Measurements from ENCODE around the gene RCC2.
"Not testable (repeated sequence)": the region's sequence is repeated elsewhere in the genome, so short reads cannot be mapped to it uniquely, and the experiment has no call there.

RCC2 gene

GRCh38 chr1:17439250-17440073 is at the start of gene RCC2:
TSS of gene RCC2 (minus strand) at chr1:17439677. CDS start at chr1:17438514, 1,163 bp downstream.
- DNase-seq (ENCODE audit: low read depth in 2 of 2): peak; percentile 58

GRCh38 chr1:17486242-17486641 is 46.8 kb upstream of the RCC2 start:
- no peak for DNase-seq (ENCODE audit: low read depth in 2 of 2)

DNA sequence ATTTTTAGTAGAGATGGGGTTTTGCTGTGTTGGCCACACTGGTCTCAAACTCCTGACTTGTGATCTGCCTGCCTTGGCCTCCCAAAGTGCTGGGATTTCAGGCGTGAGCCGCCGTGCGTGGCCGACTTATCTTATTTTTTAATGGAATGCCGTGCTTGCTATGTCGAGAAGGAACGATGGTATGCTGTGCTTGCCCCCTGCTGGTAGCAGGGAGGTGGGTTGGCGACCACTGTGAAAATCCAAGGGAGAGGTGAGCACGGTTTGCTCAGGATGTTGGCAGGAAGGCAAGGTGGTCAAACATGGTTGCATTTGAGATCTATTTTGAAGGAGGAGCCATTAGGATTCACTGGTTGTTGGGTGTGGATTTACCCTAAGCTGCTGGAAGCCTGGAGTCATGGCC is 45.8 kb upstream of the RCC2 start:
- DNase-seq (ENCODE audit: low read depth in 2 of 2): no peak

DNA sequence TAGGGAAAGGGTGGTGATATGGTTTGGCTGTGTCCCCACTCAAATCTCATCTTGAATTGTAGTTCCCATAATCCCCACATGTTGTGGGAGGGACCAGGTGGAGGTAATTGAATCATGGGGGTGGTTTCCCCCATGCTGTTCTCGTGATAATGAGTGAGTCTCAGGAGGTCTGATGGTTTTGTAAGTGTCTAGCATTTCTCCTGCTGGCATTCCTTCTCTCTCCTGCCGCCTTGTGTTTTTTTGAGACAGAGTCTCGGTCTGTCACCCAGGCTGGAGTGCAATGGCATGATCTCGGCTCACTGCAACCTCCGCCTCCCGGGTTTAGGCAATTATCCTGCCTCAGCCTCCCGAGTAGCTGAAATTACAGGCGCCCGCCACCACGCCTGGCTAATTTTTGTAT is 42.5 kb upstream of the RCC2 start:
- not testable (repeated sequence) for DNase-seq (ENCODE audit: low read depth in 2 of 2)

DNA sequence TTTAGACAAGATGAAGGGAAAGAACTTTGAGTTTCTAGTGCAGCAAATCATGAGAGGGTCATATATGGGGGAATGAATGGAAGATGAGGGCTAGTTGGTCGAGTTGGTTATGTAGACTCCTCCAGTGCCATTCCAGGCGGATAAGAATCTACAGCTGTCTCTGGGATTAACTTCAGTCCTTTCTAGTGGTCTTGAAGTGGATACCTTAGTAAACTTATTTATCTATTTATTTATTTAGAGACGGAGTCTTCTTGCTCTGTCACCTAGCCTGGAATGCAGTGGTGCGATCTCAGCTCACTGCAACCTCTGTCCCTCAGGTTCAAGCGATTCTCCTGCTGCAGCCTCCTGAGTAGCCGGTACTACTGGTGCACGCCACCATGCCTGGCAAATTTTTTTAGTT is 41.4 kb upstream of the RCC2 start:
- DNase-seq (ENCODE audit: low read depth in 2 of 2): no peak

- DNase-seq (ENCODE audit: low read depth in 2 of 2): peak in 1 of 2 donors; percentile 11
Observed at GRCh38 chr1:17475752-17476151, 36.3 kb upstream of the RCC2 start.

- not testable (repeated sequence) for DNase-seq (ENCODE audit: low read depth in 2 of 2)
Observed at GRCh38 chr1:17474836-17475555, 35.5 kb upstream of the RCC2 start.

DNA sequence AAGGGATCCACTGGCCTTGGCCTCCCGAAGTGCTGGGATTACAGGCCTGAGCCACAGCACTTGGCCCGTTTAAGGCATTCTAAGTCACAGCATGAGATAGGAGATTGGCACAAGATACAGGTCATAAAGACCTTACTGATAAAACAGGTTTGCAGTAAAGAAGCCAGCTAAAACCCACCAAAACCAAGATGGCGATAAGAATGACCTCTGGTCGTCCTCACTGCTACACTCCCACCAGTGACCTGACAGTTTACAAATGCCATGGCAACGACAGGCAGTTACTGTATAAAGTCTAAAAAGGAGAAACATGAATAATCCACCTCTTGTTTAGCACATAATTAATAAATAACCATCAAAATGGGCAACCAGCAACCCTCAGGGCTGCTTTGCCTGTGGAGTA is 33.3 kb upstream of the RCC2 start:
- no peak for DNase-seq (ENCODE audit: low read depth in 2 of 2)

- DNase-seq (ENCODE audit: low read depth in 2 of 2): no peak
Observed at GRCh38 chr1:17471393-17471792, 31.9 kb upstream of the RCC2 start.

DNA sequence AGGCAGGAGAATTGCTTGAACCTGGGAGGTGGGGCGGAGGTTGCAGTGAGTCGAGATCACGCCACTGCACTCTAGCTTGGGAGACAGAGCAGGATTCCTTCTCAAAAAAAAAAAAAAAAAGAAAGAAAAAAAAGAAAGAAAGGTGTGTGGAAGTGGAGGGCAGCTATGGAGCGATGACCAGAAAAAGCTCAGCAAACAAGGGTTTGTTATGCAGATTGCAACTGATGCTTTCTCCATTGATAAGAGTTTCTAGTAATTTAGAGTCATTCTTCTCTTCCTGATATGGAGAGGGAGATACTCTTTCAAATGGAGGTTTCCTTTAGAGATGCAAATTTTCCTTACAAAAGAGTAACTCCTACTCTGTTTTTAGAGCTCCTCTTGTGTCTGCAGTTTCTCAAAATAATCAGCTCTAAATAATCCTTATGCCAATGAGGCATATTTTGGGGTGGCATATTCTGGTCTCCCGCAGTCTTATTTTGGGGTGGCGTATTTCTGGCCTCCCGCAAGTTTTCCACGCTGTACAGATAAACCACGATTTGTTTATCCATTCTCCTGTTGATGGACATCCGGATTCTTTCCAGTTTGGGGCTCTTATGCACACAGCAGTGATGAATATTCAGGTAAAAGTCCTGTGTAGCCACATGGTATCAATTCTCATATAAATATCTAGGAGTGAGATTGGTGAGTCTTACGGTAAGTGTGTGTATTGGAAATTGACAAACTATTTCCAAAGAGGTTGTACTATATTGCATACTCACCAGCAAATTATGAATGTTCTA is 30.7 kb upstream of the RCC2 start:
- no peak for DNase-seq (ENCODE audit: low read depth in 2 of 2)

DNA sequence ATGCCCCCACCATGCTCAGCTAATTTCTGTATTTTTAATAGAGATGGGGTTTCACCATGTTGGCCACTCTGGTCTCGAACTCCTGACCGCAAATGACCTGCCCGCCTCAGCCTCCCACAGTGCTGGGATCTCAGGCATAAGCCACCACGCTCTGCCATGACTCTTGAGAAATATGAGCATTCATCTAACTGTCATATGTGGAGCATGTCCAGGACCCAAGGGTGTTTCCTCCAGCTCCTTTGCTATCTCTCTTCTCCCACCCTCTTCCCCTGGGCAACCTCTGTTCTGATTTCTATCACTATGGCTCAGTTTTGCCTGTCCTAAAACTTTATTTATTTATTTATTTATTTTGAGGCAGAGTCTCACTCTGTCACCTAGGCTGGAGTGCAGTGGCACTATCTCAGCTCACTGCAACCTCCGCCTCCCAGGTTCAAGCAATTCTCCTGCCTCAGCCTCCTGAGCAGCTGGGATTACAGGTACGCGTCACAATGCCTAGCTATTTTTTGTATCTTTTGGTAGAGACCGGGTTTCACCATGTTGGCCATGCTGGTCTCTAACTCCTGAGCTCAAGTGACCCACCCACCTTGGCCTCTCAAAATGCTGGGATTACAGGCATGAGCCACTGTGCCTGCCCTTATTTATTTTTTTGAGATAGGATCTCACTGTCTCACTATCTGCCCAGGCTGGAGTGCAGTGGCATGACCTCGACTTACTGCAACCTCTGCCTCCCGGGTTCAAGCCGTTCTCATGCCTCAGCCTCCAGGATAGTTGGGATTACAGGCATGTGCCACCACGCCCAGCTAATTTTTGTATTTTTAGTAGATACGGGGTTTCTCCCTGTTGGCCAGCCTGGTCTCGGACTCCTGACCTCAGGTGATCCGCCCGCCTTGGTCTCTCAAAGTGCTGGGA is 29.1 kb upstream of the RCC2 start:
- not testable (repeated sequence) for DNase-seq (ENCODE audit: low read depth in 2 of 2)

DNA sequence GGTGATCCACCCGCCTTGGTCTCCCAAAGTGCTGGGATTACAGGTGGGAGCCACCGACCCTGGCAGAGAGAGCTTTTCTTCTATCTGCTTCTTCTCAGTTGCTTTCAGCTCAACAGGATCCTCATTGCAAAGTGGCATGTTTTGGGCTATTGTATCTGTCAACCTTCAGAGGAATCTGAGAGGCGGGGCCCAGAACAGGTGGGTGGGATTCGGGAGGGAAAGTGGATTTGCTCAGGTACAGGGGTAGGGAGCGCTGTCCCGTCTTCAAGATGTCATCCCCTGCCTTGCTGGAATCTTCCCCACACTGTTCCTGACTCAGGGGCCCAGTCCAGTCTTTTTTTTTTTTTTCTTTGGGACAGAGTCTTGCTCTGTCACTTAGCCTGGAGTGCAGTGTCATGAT is 26.9 kb upstream of the RCC2 start:
- DNase-seq (ENCODE audit: low read depth in 2 of 2): no peak

- no peak for DNase-seq (ENCODE audit: low read depth in 2 of 2)
Observed at GRCh38 chr1:17465228-17465627, 25.8 kb upstream of the RCC2 start.

GRCh38 chr1:17463991-17464390 is 24.5 kb upstream of the RCC2 start:
- DNase-seq (ENCODE audit: low read depth in 2 of 2): no peak

DNA sequence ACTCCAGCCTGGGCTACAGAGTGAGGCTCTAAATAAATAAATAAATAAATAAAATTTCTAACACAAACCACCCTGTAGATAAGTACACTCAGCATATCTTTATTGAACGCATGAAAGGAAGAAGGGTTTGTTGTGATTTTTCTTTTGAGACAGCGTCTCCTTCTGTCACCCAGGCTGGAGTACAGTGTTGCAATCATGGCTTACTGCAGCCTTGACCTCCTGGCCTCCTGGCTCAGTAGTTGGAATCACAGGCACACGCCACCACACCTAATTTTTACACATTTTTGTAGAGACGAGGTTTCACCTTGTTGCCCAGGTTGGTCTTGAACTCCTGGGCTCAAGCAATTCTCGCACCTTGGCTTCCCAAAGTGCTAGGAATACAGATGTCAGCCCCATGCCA is 23.2 kb upstream of the RCC2 start:
- DNase-seq (ENCODE audit: low read depth in 2 of 2): no peak

DNA sequence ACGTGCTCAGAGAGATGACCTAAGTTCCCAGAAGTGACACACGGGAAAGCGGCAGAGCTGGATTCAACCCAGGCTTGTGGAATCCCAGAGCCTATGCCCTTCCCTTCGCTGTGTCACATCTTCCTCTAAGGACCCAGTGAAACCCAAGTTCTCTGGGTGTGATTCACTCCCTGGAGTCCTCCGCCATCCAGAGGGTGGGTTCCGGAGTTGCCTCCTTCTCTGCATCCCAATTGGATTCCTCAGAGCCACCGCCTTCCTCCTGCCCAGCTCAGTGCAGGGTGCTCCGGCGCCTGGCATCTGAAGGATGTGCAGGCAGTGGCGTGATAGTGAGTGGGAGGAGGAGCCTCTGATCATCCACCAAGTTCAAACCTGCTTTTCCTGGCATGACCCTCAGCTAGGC is 20.7 kb upstream of the RCC2 start:
- no peak for DNase-seq (ENCODE audit: low read depth in 2 of 2)

DNA sequence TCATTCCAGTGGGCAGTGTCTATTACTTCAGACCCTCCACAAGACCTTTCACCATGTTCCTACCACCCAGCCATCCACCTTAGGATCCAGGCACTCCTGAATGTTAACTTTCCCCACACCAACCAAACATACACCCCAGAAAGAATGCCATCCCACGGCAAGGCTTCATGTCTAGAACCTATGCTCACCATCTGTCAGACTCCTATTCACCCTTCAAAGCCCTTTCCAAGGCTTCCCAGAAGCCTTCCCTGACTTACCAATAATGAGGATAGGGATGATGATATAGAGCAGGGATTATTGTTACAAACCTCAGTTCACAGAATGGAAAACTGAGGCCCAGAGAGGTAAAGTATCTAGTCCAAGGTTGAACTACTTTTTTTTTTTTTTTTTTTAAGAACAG is 19.3 kb upstream of the RCC2 start:
- DNase-seq (ENCODE audit: low read depth in 2 of 2): no peak

- DNase-seq (ENCODE audit: low read depth in 2 of 2): no peak
Observed at GRCh38 chr1:17452686-17453085, 13.2 kb upstream of the RCC2 start.

DNA sequence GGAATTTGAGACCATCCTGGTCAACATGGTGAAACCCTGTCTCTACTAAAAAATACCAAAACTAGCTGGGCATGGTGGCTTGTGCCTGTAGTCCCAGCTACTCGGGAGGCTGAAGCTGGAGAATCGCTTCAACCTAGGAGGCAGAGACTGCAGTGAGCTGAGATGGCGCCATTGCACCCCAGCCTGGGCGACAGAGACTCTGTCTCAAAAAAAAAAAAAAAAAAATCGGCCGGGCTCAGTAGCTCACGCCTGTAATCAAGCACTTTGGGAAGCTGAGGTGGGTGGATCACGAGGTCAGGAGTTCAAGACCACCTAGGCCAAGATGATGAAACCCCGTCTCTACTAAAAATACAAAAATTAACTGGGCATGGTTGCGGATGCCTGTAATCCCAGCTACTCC is 12.7 kb upstream of the RCC2 start:
- DNase-seq (ENCODE audit: low read depth in 2 of 2): not testable (repeated sequence)

DNA sequence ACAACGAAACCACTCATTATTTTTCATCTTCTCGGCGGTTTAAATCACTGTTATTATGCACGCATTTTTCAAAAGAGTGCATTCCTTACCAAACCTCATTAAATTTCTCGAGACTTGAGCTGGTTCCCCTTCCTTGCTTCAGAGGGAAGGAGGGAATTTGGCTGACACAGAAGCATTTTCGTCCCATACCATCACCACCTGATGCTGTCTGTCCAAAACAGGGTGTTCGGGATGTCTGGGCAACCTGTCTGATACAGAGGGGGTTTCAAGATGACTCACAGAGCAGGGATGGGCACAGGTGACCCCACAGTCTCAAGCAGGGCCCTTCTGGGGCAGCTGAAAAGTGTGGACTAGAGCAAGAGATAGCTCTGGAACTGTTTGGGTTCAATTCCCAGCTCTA is 12.3 kb upstream of the RCC2 start:
- no peak for DNase-seq (ENCODE audit: low read depth in 2 of 2)

DNA sequence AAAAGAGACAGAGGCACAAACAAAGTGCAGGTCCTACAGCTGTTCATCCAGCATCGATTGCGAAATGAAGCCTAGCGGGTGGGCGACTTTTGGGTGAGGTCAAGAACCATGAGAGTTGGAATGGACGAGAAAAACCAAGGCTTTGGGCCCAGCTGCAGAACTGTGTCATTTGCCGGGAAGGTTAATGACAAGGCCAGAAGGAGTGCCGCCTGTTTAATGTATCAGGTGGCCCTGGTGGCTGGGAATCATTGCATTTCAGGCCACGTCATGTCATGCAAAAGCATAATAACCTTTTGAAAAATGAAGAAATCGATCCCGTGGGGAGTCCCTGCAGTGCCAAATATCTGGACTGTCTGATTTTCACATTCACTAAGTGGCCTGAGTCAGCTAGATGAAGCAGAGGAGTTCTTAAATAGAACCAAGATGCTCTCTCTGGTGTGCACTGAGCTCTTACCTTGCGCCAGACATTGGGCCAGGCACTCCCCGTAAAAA is 8.1 kb upstream of the RCC2 start:
- no peak for DNase-seq (ENCODE audit: low read depth in 2 of 2)

Data from stimulated activated CD8-positive, alpha-beta memory T cell treated with anti-CD3 and anti-CD28 coated beads, Interleukin-15, amount 100 ng/mL, for 48 hours (primary cell).